ENCODE results near the gene ERCC8.

- TF ChIP-seq SP1 (IDR thresholded peaks at IDR 0.05; ENCODE audit: low read depth, low read length) (no peak), CTCF (IDR thresholded peaks at IDR 0.05; ENCODE audit: control extremely low read depth in 1 of 3, insufficient read depth in 1 of 3, low read depth in 1 of 3, low read length in 3 of 3) (no peak), POLR2A (IDR thresholded peaks at IDR 0.05; ENCODE audit: control extremely low read depth in 1 of 2, low read depth in 2 of 2, low read length in 2 of 2) (no peak), TAF1 (IDR thresholded peaks at IDR 0.05; ENCODE audit: low read depth, low read length) (peak; percentile 49; the same call in 1 of the 2 replicates), EP300 (IDR thresholded peaks at IDR 0.05; ENCODE audit: borderline replicate concordance in 1 of 2, low read depth in 2 of 2, low read length in 2 of 2) (no peak), USF2 (IDR thresholded peaks at IDR 0.05; ENCODE audit: low read length) (no peak), JUND (IDR thresholded peaks at IDR 0.05; ENCODE audit: low read length) (no peak), HDAC2 (IDR thresholded peaks at IDR 0.05; ENCODE audit: borderline replicate concordance in 1 of 2, low read depth in 2 of 2, low read length in 2 of 2) (no peak), MAX (IDR thresholded peaks at IDR 0.05) (no peak), EGR1 (IDR thresholded peaks at IDR 0.05; ENCODE audit: borderline replicate concordance, low read depth, low read length) (no peak), EZH2 (IDR thresholded peaks at IDR 0.05; ENCODE audit: low read depth, low read length, severe bottlenecking) (no peak), POLR2AphosphoS5 (IDR thresholded peaks at IDR 0.05; ENCODE audit: low read depth, low read length) (no peak)
These were observed 930 bp upstream of the ERCC8 start for GRCh38 chr5:60945813-60946187.
